K562 (cell line): Measurements from ENCODE around the gene CHTOP. TPM values are rescaled to one million over a fixed set of nuclear protein-coding genes. Genes with fewer than 3 reads are reported as not detected.

Experiments
- CBX5 ChIP-seq: IDR thresholded peaks from 2 replicates; pipeline ENCODE4 v1.6.1; 2014; ENCODE audit warnings: low read depth, borderline replicate concordance
- CREM ChIP-seq: IDR thresholded peaks from 2 replicates; pipeline ENCODE4 v1.6.1; 2014; ENCODE audit warnings: antibody characterized with exemption, low read depth
- E2F8 ChIP-seq: fragments of 450-650 bp; IDR thresholded peaks from 2 replicates; pipeline ENCODE4 v1.7.1; 2018; ENCODE audit warnings: mild to moderate bottlenecking, low read depth; ENCODE audit not compliant: partially characterized antibody
- HNRNPK ChIP-seq: fragments of 200-400 bp; formaldehyde crosslinking; IDR thresholded peaks from one replicate; pipeline ENCODE4 v1.6.1; 2018; ENCODE audit warnings: mild to moderate bottlenecking, low read depth, low read length; ENCODE audit not compliant: poor library complexity, severe bottlenecking
- NONO ChIP-seq, 2 experiments: fragments of 200-400 bp in 1 of 2; fragments of 450-650 bp in 1 of 2; formaldehyde crosslinking in 1 of 2; IDR thresholded peaks; 2 replicates each; pipeline ENCODE4 v1.6.1; 2017; ENCODE audit warnings: low read depth in 2 of 2, mild to moderate bottlenecking in 2 of 2, moderate library complexity in 2 of 2, low read length in 1 of 2
- NR4A1 ChIP-seq, 2 experiments: fragments of 250-450 bp in 1 of 2; fragments of 450-650 bp in 1 of 2; sonication (Bioruptor Pico) in 1 of 2; IDR thresholded peaks; 2 replicates each; pipeline versions ENCODE4 v1.4.0 to v1.6.1; 2016 to 2020; ENCODE audit warnings: mild to moderate bottlenecking in 2 of 2, missing compliant biosample characterization in 1 of 2, missing genetic modification characterization in 1 of 2, moderate library complexity in 1 of 2
- PTTG1 ChIP-seq: fragments of 450-650 bp; IDR thresholded peaks from 2 replicates; pipeline ENCODE4 v1.6.1; 2016; ENCODE audit warnings: low read depth, mild to moderate bottlenecking, missing genetic modification characterization, missing compliant biosample characterization
- REST ChIP-seq, 2 experiments: fragments of 450-650 bp; formaldehyde crosslinking in 1 of 2; IDR thresholded peaks; 2 replicates each; pipeline versions ENCODE4 v1.4.0 to v1.6.1; 2014 to 2020; ENCODE audit warnings: mild to moderate bottlenecking in 2 of 2, borderline replicate concordance in 1 of 2, low read depth in 1 of 2
- STAT5A ChIP-seq: IDR thresholded peaks from 2 replicates; pipeline ENCODE4 v1.6.1; 2012; ENCODE audit warnings: low read length, inconsistent platforms, borderline replicate concordance
- TCF15 ChIP-seq: fragments of 250-450 bp; sonication (Bioruptor Pico); IDR thresholded peaks from 2 replicates; pipeline ENCODE4 v1.8.0; 2022; ENCODE audit warnings: moderate library complexity, mild to moderate bottlenecking, inconsistent platforms
- ZFX ChIP-seq: sonication (generic); formaldehyde crosslinking; IDR thresholded peaks from 2 replicates; pipeline ENCODE4 v1.8.0; 2022; ENCODE audit warnings: mild to moderate bottlenecking, missing genetic modification reagents, moderate library complexity
- ZNF274 ChIP-seq: IDR thresholded peaks from 2 replicates; pipeline ENCODE4 v1.6.1; 2011; ENCODE audit warnings: low read depth, mild to moderate bottlenecking, low read length, moderate library complexity, borderline replicate concordance
- ZNF668 ChIP-seq: fragments of 250-450 bp; sonication (Bioruptor Pico); IDR thresholded peaks from 2 replicates; pipeline ENCODE4 v1.8.0; 2022; ENCODE audit warnings: mild to moderate bottlenecking, inconsistent platforms
- ZNF764 ChIP-seq: fragments of 250-450 bp; sonication (Bioruptor Pico); IDR thresholded peaks from 2 replicates; pipeline ENCODE4 v1.4.0; 2020; ENCODE audit warnings: low read depth, mild to moderate bottlenecking, moderate library complexity
- ZSCAN29 ChIP-seq: fragments of 450-650 bp; IDR thresholded peaks from 2 replicates; pipeline ENCODE4 v1.6.1; 2017
- polyA plus RNA-seq, 8 experiments: library from polyadenylated mRNA; depleted of rRNA in 4 of 8; stranded (reverse) in 5 of 8; unstranded in 3 of 8; fragments of >200 nt; fragmentation: Nextera tagmentation in 2 of 8; fragmentation: Illumina TruSeq in 1 of 8; extraction: Ambion mirVana in 2 of 8; extraction: Trizol in 1 of 8; gene quantifications; 2 replicates each; pipeline versions ENCODE4 v1.2.1 to v1.2.3, GENCODE V29; 2011 to 2014; ENCODE audit warnings: inconsistent platforms in 1 of 8, missing spikeins in 1 of 8
- total RNA-seq, 7 experiments: library from RNA; depleted of rRNA in 6 of 7; stranded (reverse); fragments of >200 nt in 6 of 7; fragmentation: Illumina TruSeq in 2 of 7; extraction: Trizol in 2 of 7; gene quantifications; 2 replicates each; pipeline versions ENCODE4 v1.2.1 to v1.2.3, GENCODE V29; 2011 to 2021; ENCODE audit warnings: low replicate concordance in 1 of 7

CHTOP gene
- total and polyA plus RNA-seq, 9 of the 15 experiments (the other 6 are each of a cell fraction or from before 2014, with no cell fraction given) = 10.2 to 91.8 (median 60.8) TPM

- TF ChIP-seq NR4A1 (CRISPR knock-in tag; IDR thresholded peaks at IDR 0.05) = no peak
- 0 out of 2 replicates have a peak, but pooled peaks have one; percentile 20 for TF ChIP-seq NR4A1 (tag; IDR thresholded peaks at IDR 0.05)
- no peak for TF ChIP-seq STAT5A
- no peak for TF ChIP-seq PTTG1 (tag)
- TF ChIP-seq REST (IDR thresholded peaks at IDR 0.05; ENCODE audit: borderline replicate concordance) = no peak
- peak; percentile 67; the same call in 1 of the 2 replicates for TF ChIP-seq REST (CRISPR knock-in tag; IDR thresholded peaks at IDR 0.05; ENCODE audit: low read depth)
- no peak for TF ChIP-seq TCF15 (CRISPR knock-in tag)
- no peak for TF ChIP-seq ZNF764 (CRISPR knock-in tag)
- peak; percentile 97 for TF ChIP-seq ZFX (CRISPR knock-in tag)
- TF ChIP-seq CREM = peak; percentile 96
- no peak for TF ChIP-seq ZNF668 (CRISPR knock-in tag)
- no peak for TF ChIP-seq NONO (IDR thresholded peaks at IDR 0.05; ENCODE audit: low read depth in 2 of 2, low read length in 1 of 2)
- TF ChIP-seq E2F8 = peak; percentile 50
- TF ChIP-seq ZNF274 = no peak
- TF ChIP-seq ZSCAN29 = no peak
- TF ChIP-seq CBX5 = no peak
- TF ChIP-seq HNRNPK = no peak
Measured at GRCh38 chr1:153633754-153634665, at the start of gene CHTOP (continued).
